Skeletal muscle cell (primary cell): ENCODE measurements around the gene CD8B.

ENCODE experiments used
- DNase-seq: peaks from one replicate; pipeline ENCODE4 v3.0.0-alpha.2; 2010; ENCODE audit warnings: low read depth
- H3K4me3 ChIP-seq: 2 replicates; pipeline ENCODE4 v1.5.1; 2011; ENCODE audit warnings: low read depth, mild to moderate bottlenecking, control low read depth, low read length, moderate library complexity

The CD8B gene

DNA sequence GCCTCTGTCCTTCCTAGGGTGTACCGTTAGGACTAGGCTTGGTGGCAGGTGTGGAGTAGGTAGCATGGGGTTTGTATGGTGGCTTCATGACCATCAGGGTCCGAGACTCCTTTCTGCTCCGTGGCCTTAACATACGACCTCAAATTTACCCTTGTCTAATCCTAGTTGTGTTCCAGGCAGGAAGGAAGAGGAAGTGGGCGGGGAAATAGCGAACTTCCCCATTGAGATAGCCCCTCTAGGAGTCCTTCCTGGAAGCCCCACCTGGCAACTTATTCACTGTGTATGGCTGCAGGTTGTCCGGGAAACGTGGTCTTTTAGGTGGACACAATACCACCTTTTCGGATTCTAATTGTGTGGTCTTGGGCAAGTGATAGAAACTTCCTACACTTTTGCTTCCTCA is 80.3 kb downstream of the CD8B start:
- no peak overlapping the region for H3K4me3 ChIP-seq

GRCh38 chr2:86779971-86780370 is 81.7 kb downstream of the CD8B start:
- no peak overlapping the region for H3K4me3 ChIP-seq
- DNase-seq, result no peak

More for the DNA sequence above, 80.3 kb downstream of the CD8B start:
- DNase-seq, result no peak

DNA sequence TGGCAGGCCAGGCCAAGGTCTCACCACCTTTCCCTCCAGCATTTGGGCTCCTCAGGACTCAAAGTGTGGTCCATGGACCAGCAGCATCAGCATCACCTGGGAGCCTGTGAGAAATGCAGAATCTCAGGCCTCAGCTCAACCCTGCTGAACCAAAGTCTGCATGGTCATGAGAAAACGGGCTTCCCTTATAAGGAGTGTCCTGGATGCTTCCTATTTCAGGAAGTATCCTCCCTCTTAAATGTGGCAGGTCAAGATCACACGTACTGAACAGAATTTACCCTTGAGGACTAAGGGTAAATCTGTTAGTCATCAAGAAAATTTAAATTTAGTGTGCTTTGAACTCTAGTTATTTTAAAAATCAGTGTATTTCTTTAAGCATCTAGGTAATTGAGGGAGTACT is 82.7 kb downstream of the CD8B start:
- DNase-seq, result no peak
- no peak overlapping the region for H3K4me3 ChIP-seq

- no peak for DNase-seq
- no peak overlapping the region for H3K4me3 ChIP-seq
These were observed 85.2 kb downstream of the CD8B start for GRCh38 chr2:86776532-86776931.

DNA sequence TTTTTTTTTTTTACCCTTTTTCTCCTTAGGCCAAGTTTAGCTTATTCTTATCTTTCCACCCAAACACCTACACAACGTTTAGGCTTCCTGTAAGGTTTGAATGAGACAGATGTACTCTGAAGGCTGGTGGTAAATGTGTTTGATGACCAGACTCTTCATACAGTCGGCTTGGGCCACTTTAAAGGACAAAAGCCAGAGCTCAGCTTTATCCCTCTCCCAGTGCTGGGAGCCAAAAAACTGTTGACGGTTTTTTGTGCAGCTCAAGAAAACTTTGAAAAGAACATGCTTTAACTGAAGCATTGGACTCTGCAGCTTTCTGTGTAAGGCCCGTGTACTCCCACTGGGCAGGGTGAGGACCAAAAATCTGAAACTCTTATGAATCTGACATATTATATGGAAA is 86.3 kb downstream of the CD8B start:
- no peak overlapping the region for H3K4me3 ChIP-seq
- DNase-seq, result no peak

DNA sequence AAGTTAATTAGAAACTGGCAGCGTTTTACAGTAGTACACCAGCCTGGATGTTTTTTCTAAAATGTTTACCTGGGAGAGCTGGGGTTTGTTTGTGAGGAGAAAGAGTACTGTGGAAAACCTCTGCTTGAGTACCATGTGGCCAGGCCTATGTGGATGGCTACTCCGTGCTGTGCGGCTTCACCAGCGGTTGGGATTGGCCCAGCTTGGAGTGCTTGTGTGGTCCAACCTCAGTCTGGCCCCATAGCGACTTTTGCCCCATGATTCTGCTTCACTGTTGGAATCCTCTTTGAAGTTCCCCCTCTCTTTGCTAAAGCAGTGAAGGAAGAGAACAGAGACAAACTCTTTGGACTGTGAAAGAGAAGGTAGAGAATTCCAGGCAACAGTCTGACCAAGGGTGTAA is 86.8 kb downstream of the CD8B start:
- no peak overlapping the region for H3K4me3 ChIP-seq
- DNase-seq, result no peak

DNA sequence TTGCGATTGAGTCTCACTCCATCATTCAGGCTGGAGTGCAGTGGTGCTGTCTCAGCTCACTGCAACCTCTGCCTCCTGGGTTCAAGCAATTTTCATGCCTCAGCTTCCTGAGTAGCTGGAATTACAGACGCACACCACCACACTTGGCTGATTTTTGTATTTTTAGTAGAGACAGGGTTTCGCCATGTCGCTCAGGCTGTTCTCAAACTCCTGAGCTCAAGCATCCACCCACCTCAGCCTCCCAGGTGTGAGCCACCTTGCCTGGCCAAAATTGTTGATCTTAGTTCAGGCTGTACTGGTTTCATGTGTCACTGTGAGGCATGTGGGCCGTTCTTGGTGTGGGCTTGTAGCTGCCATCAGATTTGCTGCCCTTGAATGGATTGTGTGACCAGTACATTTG is 89.1 kb downstream of the CD8B start:
- no peak for DNase-seq

DNA sequence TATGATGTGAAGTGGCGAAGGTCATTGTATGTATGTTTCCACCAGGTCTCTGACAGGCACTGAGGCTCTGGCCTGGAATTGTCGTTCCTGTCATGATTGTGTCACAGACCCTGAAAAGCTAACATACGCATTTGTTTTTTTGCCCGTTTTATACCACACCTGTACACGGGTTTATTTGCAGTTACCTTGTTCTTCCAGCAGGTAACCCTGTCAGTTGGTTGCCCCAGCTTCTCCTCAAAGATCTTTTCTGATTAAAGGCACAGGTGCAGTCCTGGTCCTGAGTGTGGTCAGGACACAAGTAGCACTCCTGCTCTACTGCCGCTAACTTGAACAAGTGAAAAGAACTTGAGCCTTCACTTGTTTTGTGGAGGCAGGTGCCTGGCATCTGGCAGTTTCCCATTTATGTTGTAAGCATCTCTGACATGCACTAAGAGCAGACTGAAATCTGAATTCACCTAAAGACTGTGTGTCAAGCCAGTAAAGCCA is 90.8 kb downstream of the CD8B start:
- no peak for DNase-seq
- H3K4me3 ChIP-seq, result no peak overlapping the region

More for the DNA sequence above, 89.1 kb downstream of the CD8B start:
- H3K4me3 ChIP-seq, result no peak overlapping the region

DNA sequence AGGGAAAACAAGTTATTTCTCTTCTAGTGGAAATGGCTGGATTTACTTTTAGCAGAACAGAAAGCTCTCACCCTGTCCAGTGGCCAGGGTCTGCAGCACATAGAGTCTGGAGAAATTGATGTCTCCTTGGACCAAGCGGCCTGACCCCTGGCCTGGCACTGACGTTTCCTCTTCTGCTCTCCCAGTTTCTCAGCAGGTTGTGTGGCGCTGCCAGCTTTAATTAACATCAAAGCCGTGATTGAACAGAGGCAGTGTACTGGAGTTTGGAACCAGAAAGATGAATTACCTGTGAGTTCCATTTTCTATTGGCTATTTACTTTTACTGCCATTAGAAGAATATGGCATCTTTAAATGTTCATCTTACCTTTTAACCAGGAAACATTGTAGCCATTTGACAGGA is 91.8 kb downstream of the CD8B start:
- no peak for DNase-seq
- no peak overlapping the region for H3K4me3 ChIP-seq

GRCh38 chr2:86768189-86768949 is 93.3 kb downstream of the CD8B start:
- no peak overlapping the region for H3K4me3 ChIP-seq
- DNase-seq, result no peak
